AG04449 (cell line): ENCODE results near the gene CCL13.

Experiments used
- CTCF ChIA-PET: fragments of 350-600 bp; formaldehyde crosslinking; extraction: SDS; loops from one replicate; lab custom pipeline; 2021; ENCODE audit warnings: antibody characterized with exemption; lab: Yijun Ruan, JAX
- POLR2A ChIA-PET: fragments of 400-600, 350-600 bp; formaldehyde crosslinking; extraction: SDS; loops from one replicate; lab custom pipeline; 2020; ENCODE audit warnings: antibody characterized with exemption, inconsistent platforms; lab: Yijun Ruan, JAX
- DNase-seq: peaks from one replicate; pipeline ENCODE4 v3.0.0-alpha.2; 2010; ENCODE audit warnings: low read depth, low spot score
- H3K4me3 ChIP-seq: 2 replicates; pipeline ENCODE4 v1.5.1; 2011; ENCODE audit warnings: low read depth, mild to moderate bottlenecking, control low read depth, low read length
- CTCF ChIP-seq: IDR thresholded peaks from one replicate; pipeline ENCODE4 v1.5.1; 2011; ENCODE audit warnings: mild to moderate bottlenecking, moderate library complexity, low read length, control low read depth, inconsistent platforms; ENCODE audit not compliant: insufficient read depth; ENCODE audit errors: missing control alignments

The CCL13 gene

GRCh38 chr17:34354637-34355036 is 1.6 kb upstream of the CCL13 start:
- ChIA-PET CTCF (interaction anchor here (0.8 to 14.0 kb wide), 4 partner anchors 9 to 184 kb away, joined by 3 to 811 read pairs (median 11); no protein-coding TSS in a partner anchor), POLR2A (no interaction called here)
- DNase-seq = peak; percentile 5
- no peak overlapping the region for H3K4me3 ChIP-seq
- no peak for TF ChIP-seq CTCF

GRCh38 chr17:34357398-34357797 is 1.1 kb downstream of the CCL13 start:
- no peak for TF ChIP-seq CTCF
- DNase-seq = no peak
- ChIA-PET CTCF (interaction anchor here (0.8 to 14.0 kb wide), 4 partner anchors 9 to 187 kb away, joined by 3 to 811 read pairs (median 84); no protein-coding TSS in a partner anchor), POLR2A (no interaction called here)
- H3K4me3 ChIP-seq = no peak overlapping the region

GRCh38 chr17:34358631-34359030 is 2.4 kb downstream of the CCL13 start:
- CTCF ChIA-PET = interaction anchor here (1.5 to 14.0 kb wide), 6 partner anchors 52 to 188 kb away, joined by 3 to 811 read pairs (median 124); no protein-coding TSS in a partner anchor
- POLR2A ChIA-PET = no interaction called here
- no peak overlapping the region for H3K4me3 ChIP-seq
- TF ChIP-seq CTCF = no peak
- DNase-seq = no peak

- CTCF ChIA-PET = interaction anchor here (0.7 to 14.0 kb wide), 57 partner anchors 8 to 688 kb away, joined by 3 to 811 read pairs (median 7); partner anchors contain the start of genes CCL2, CCL7 and CCL8
- H3K4me3 ChIP-seq = no peak overlapping the region
- DNase-seq = no peak
- no peak for TF ChIP-seq CTCF
- POLR2A ChIA-PET = no interaction called here
Measured at GRCh38 chr17:34360601-34361270, 4.5 kb downstream of the CCL13 start.

GRCh38 chr17:34361478-34362061 is 5.3 kb downstream of the CCL13 start:
- no peak overlapping the region for H3K4me3 ChIP-seq
- ChIA-PET POLR2A (no interaction called here), CTCF (interaction anchor here (0.7 to 14.0 kb wide), 61 partner anchors 8 to 687 kb away, joined by 3 to 811 read pairs (median 6); partner anchors contain the start of genes CCL2, CCL7 and CCL8)
- peak; percentile 40 for DNase-seq
- TF ChIP-seq CTCF = peak; percentile 96

- ChIA-PET CTCF (interaction anchor here (1.0 to 14.0 kb wide), 12 partner anchors 8 to 193 kb away, joined by 4 to 811 read pairs (median 43); partner anchors contain the start of gene CCL2), POLR2A (no interaction called here)
- no peak for DNase-seq
- no peak for TF ChIP-seq CTCF
- H3K4me3 ChIP-seq = no peak within 1 kb of the TSS
Measured at GRCh38 chr17:34363183-34363661, 6.9 kb downstream of the CCL13 start, which contains the start of gene CCL1. CCL1 (minus strand) TSS chr17:34363233; CDS start chr17:34363161, 72 bp downstream.
